ENCODE data around the gene EHD4.

EHD4 gene

GRCh38 chr15:41892621-41893421, 79.5 kb downstream of the EHD4 start:
- no peak overlapping the region for H3K27ac ChIP-seq (ENCODE audit: low read depth, low read length, severe bottlenecking)
- 96% methylated on average over 20 of the region's 22 CpGs for WGBS, 2 experiments (ENCODE audit: insufficient coverage in 2 of 2)
- H3K9me3 ChIP-seq (ENCODE audit: control insufficient read depth, low read length) = no peaks in the 10 kb centered on the region
- H3K4me3 ChIP-seq (ENCODE audit: extremely low read depth, insufficient read depth, low read length, poor library complexity, severe bottlenecking) = no peak overlapping the region
- peaks cover 18% of the 10 kb centered on the region for H3K4me1 ChIP-seq (ENCODE audit: control insufficient read depth, insufficient read depth, low read length, poor library complexity, severe bottlenecking)
- peaks cover 9% of the 10 kb centered on the region for H3K36me3 ChIP-seq (ENCODE audit: control insufficient read depth, insufficient read depth, low read length)

- H3K4me1 ChIP-seq (ENCODE audit: control insufficient read depth, insufficient read depth, low read length, poor library complexity, severe bottlenecking) = peaks cover 18% of the 10 kb centered on the region
- no peak overlapping the region for H3K4me3 ChIP-seq (ENCODE audit: extremely low read depth, insufficient read depth, low read length, poor library complexity, severe bottlenecking)
- no peak overlapping the region for H3K27ac ChIP-seq (ENCODE audit: low read depth, low read length, severe bottlenecking)
- peaks cover 3% of the 10 kb centered on the region for H3K36me3 ChIP-seq (ENCODE audit: control insufficient read depth, insufficient read depth, low read length)
- 79 to 88% methylated on average over 2 to 3 of the region's 3 CpGs for WGBS, 2 experiments (ENCODE audit: insufficient coverage in 2 of 2)
- no peaks in the 10 kb centered on the region for H3K9me3 ChIP-seq (ENCODE audit: control insufficient read depth, low read length)
Observed at GRCh38 chr15:41891946-41892345, 80.4 kb downstream of the EHD4 start.

- H3K4me1 ChIP-seq (ENCODE audit: control insufficient read depth, insufficient read depth, low read length, poor library complexity, severe bottlenecking) = peaks cover 18% of the 10 kb centered on the region
- H3K4me3 ChIP-seq (ENCODE audit: extremely low read depth, insufficient read depth, low read length, poor library complexity, severe bottlenecking) = no peak overlapping the region
- WGBS, 2 experiments (ENCODE audit: insufficient coverage in 2 of 2) = 73 to 77% methylated on average over 2 to 6 of the region's 6 CpGs
- H3K36me3 ChIP-seq (ENCODE audit: control insufficient read depth, insufficient read depth, low read length) = no peaks in the 10 kb centered on the region
- H3K27ac ChIP-seq (ENCODE audit: low read depth, low read length, severe bottlenecking) = no peak overlapping the region
- H3K9me3 ChIP-seq (ENCODE audit: control insufficient read depth, low read length) = no peaks in the 10 kb centered on the region
Observed at GRCh38 chr15:41891226-41891625, 81.1 kb downstream of the EHD4 start.

GRCh38 chr15:41890050-41890690, 82.2 kb downstream of the EHD4 start:
- H3K4me3 ChIP-seq (ENCODE audit: extremely low read depth, insufficient read depth, low read length, poor library complexity, severe bottlenecking) = no peak overlapping the region
- peaks cover 13% of the 10 kb centered on the region for H3K4me1 ChIP-seq (ENCODE audit: control insufficient read depth, insufficient read depth, low read length, poor library complexity, severe bottlenecking)
- no peaks in the 10 kb centered on the region for H3K9me3 ChIP-seq (ENCODE audit: control insufficient read depth, low read length)
- no peaks in the 10 kb centered on the region for H3K36me3 ChIP-seq (ENCODE audit: control insufficient read depth, insufficient read depth, low read length)
- WGBS, 2 experiments (ENCODE audit: insufficient coverage in 2 of 2) = 94 to 97% methylated on average over 6 of the region's 6 CpGs
- H3K27ac ChIP-seq (ENCODE audit: low read depth, low read length, severe bottlenecking) = no peak overlapping the region

GRCh38 chr15:41888662-41889253, 83.6 kb downstream of the EHD4 start:
- H3K36me3 ChIP-seq (ENCODE audit: control insufficient read depth, insufficient read depth, low read length) = no peaks in the 10 kb centered on the region
- H3K4me1 ChIP-seq (ENCODE audit: control insufficient read depth, insufficient read depth, low read length, poor library complexity, severe bottlenecking) = no peaks in the 10 kb centered on the region
- H3K27ac ChIP-seq (ENCODE audit: low read depth, low read length, severe bottlenecking) = no peak overlapping the region
- H3K4me3 ChIP-seq (ENCODE audit: extremely low read depth, insufficient read depth, low read length, poor library complexity, severe bottlenecking) = no peak overlapping the region
- WGBS, 2 experiments (ENCODE audit: insufficient coverage in 2 of 2) = 81 to 88% methylated on average over 5 to 7 of the region's 7 CpGs
- H3K9me3 ChIP-seq (ENCODE audit: control insufficient read depth, low read length) = no peaks in the 10 kb centered on the region

- Histone ChIP-seq H3K4me3 (ENCODE audit: extremely low read depth, insufficient read depth, low read length, poor library complexity, severe bottlenecking) (no peak overlapping the region), H3K9me3 (ENCODE audit: control insufficient read depth, low read length) (no peaks in the 10 kb centered on the region), H3K27ac (ENCODE audit: low read depth, low read length, severe bottlenecking) (no peak overlapping the region), H3K4me1 (ENCODE audit: control insufficient read depth, insufficient read depth, low read length, poor library complexity, severe bottlenecking) (no peaks in the 10 kb centered on the region), H3K36me3 (ENCODE audit: control insufficient read depth, insufficient read depth, low read length) (no peaks in the 10 kb centered on the region)
- WGBS, 2 experiments (ENCODE audit: insufficient coverage in 2 of 2) = 92 to 96% methylated on average over 6 to 7 of the region's 9 CpGs
Observed at GRCh38 chr15:41887893-41888292, 84.5 kb downstream of the EHD4 start.

GRCh38 chr15:41887161-41887560, 85.2 kb downstream of the EHD4 start:
- H3K4me1 ChIP-seq (ENCODE audit: control insufficient read depth, insufficient read depth, low read length, poor library complexity, severe bottlenecking) = no peaks in the 10 kb centered on the region
- H3K9me3 ChIP-seq (ENCODE audit: control insufficient read depth, low read length) = no peaks in the 10 kb centered on the region
- H3K4me3 ChIP-seq (ENCODE audit: extremely low read depth, insufficient read depth, low read length, poor library complexity, severe bottlenecking) = no peak overlapping the region
- no peaks in the 10 kb centered on the region for H3K36me3 ChIP-seq (ENCODE audit: control insufficient read depth, insufficient read depth, low read length)
- no peak overlapping the region for H3K27ac ChIP-seq (ENCODE audit: low read depth, low read length, severe bottlenecking)
- 95 to 99% methylated on average over 8 to 10 of the region's 10 CpGs for WGBS, 2 experiments (ENCODE audit: insufficient coverage in 2 of 2)

- no peaks in the 10 kb centered on the region for H3K9me3 ChIP-seq (ENCODE audit: control insufficient read depth, low read length)
- no peak overlapping the region for H3K27ac ChIP-seq (ENCODE audit: low read depth, low read length, severe bottlenecking)
- no peaks in the 10 kb centered on the region for H3K4me1 ChIP-seq (ENCODE audit: control insufficient read depth, insufficient read depth, low read length, poor library complexity, severe bottlenecking)
- no peak overlapping the region for H3K4me3 ChIP-seq (ENCODE audit: extremely low read depth, insufficient read depth, low read length, poor library complexity, severe bottlenecking)
- WGBS, 2 experiments (ENCODE audit: insufficient coverage in 2 of 2) = 91 to 100% methylated on average over 5 of the region's 7 CpGs
- no peaks in the 10 kb centered on the region for H3K36me3 ChIP-seq (ENCODE audit: control insufficient read depth, insufficient read depth, low read length)
Observed at GRCh38 chr15:41886741-41887140, 85.6 kb downstream of the EHD4 start.

- WGBS, 2 experiments (ENCODE audit: insufficient coverage in 2 of 2) = 95 to 96% methylated on average over 11 to 12 of the region's 14 CpGs
- no peak overlapping the region for H3K27ac ChIP-seq (ENCODE audit: low read depth, low read length, severe bottlenecking)
- H3K4me3 ChIP-seq (ENCODE audit: extremely low read depth, insufficient read depth, low read length, poor library complexity, severe bottlenecking) = no peak overlapping the region
- H3K9me3 ChIP-seq (ENCODE audit: control insufficient read depth, low read length) = no peaks in the 10 kb centered on the region
- H3K36me3 ChIP-seq (ENCODE audit: control insufficient read depth, insufficient read depth, low read length) = no peaks in the 10 kb centered on the region
- no peaks in the 10 kb centered on the region for H3K4me1 ChIP-seq (ENCODE audit: control insufficient read depth, insufficient read depth, low read length, poor library complexity, severe bottlenecking)
Observed at GRCh38 chr15:41885841-41886240, 86.5 kb downstream of the EHD4 start.

GRCh38 chr15:41885321-41885720, 87.0 kb downstream of the EHD4 start:
- Histone ChIP-seq H3K4me1 (ENCODE audit: control insufficient read depth, insufficient read depth, low read length, poor library complexity, severe bottlenecking) (no peaks in the 10 kb centered on the region), H3K9me3 (ENCODE audit: control insufficient read depth, low read length) (no peaks in the 10 kb centered on the region), H3K27ac (ENCODE audit: low read depth, low read length, severe bottlenecking) (no peak overlapping the region), H3K4me3 (ENCODE audit: extremely low read depth, insufficient read depth, low read length, poor library complexity, severe bottlenecking) (no peak overlapping the region), H3K36me3 (ENCODE audit: control insufficient read depth, insufficient read depth, low read length) (no peaks in the 10 kb centered on the region)

GRCh38 chr15:41884458-41884857, 87.9 kb downstream of the EHD4 start:
- no peaks in the 10 kb centered on the region for H3K9me3 ChIP-seq (ENCODE audit: control insufficient read depth, low read length)
- no peak overlapping the region for H3K27ac ChIP-seq (ENCODE audit: low read depth, low read length, severe bottlenecking)
- no peaks in the 10 kb centered on the region for H3K4me1 ChIP-seq (ENCODE audit: control insufficient read depth, insufficient read depth, low read length, poor library complexity, severe bottlenecking)
- no peak overlapping the region for H3K4me3 ChIP-seq (ENCODE audit: extremely low read depth, insufficient read depth, low read length, poor library complexity, severe bottlenecking)
- 79 to 85% methylated on average over 7 of the region's 7 CpGs for WGBS, 2 experiments (ENCODE audit: insufficient coverage in 2 of 2)
- no peaks in the 10 kb centered on the region for H3K36me3 ChIP-seq (ENCODE audit: control insufficient read depth, insufficient read depth, low read length)

Measured in mesodermal cell (in vitro differentiated cells).